Panc1 (cell line): ENCODE data around the gene ATF1. TPM values are rescaled to one million over a fixed set of nuclear protein-coding genes. Genes with fewer than 3 reads are reported as not detected.

ENCODE experiments used
- ATAC-seq: fragments of 200-7000 bp; cut with Tn5 transposase; 2 replicates; pipeline ENCODE4 v1.9.1; 2020; ENCODE audit warnings: mild to moderate bottlenecking, moderate library complexity
- BruUV-seq: library from RNA; stranded (reverse); fragments of 400-500 nt; replicated peaks from 2 replicates; lab custom pipeline; 2021; lab: Mats Ljungman, UMichigan
- CTCF ChIA-PET: fragments of 300-600 bp; sonication (Branson Sonifier 250); formaldehyde crosslinking; loops from one replicate; lab custom pipeline; 2022; ENCODE audit warnings: antibody characterized with exemption; lab: Charles Lee
- POLR2A ChIA-PET: fragments of 300-600 bp; sonication (Branson Sonifier 250); formaldehyde crosslinking; loops from one replicate; lab custom pipeline; 2022; ENCODE audit warnings: antibody characterized with exemption; lab: Charles Lee
- DNase-seq: peaks from one replicate; pipeline ENCODE4 v3.0.0-alpha.2; 2010; ENCODE audit warnings: low read depth, low spot score
- H3K27ac ChIP-seq: 2 replicates; pipeline ENCODE4 v1.5.1; 2011; ENCODE audit warnings: mild to moderate bottlenecking, low read length, inconsistent platforms
- H3K27me3 ChIP-seq: fragments of 200-500 bp; sonication (Bioruptor generic); 2 replicates; pipeline ENCODE4 v1.6.0; 2014; ENCODE audit warnings: low read length, inconsistent platforms; ENCODE audit not compliant: control insufficient read depth, insufficient read depth
- H3K36me3 ChIP-seq: fragments of 200-500 bp; sonication (Bioruptor generic); 2 replicates; pipeline ENCODE4 v1.5.1; 2014; ENCODE audit warnings: inconsistent platforms, mild to moderate bottlenecking, low read length, moderate library complexity; ENCODE audit not compliant: control insufficient read depth, insufficient read depth
- H3K4me1 ChIP-seq: 2 replicates; pipeline ENCODE4 v1.5.1; 2011; ENCODE audit warnings: inconsistent platforms, mild to moderate bottlenecking, low read length, moderate library complexity; ENCODE audit not compliant: control insufficient read depth, insufficient read depth
- H3K4me3 ChIP-seq, 2 experiments: 2 replicates each; pipeline ENCODE4 v1.5.1; 2011 to 2012; ENCODE audit warnings: low read depth in 2 of 2, low read length in 2 of 2, mild to moderate bottlenecking in 2 of 2, inconsistent platforms in 1 of 2, moderate library complexity in 1 of 2
- H3K9me3 ChIP-seq: fragments of 200-500 bp; sonication (Bioruptor generic); 2 replicates; pipeline ENCODE4 v1.5.1; 2014; ENCODE audit warnings: low read depth, mild to moderate bottlenecking, inconsistent platforms, low read length, moderate library complexity; ENCODE audit not compliant: control insufficient read depth, insufficient read depth
- POLR2AphosphoS5 ChIP-seq: IDR thresholded peaks from 2 replicates; pipeline ENCODE4 v1.6.1; 2012; ENCODE audit warnings: mild to moderate bottlenecking, low read depth, low read length, moderate library complexity
- SIN3A ChIP-seq: IDR thresholded peaks from 2 replicates; pipeline ENCODE4 v1.6.1; 2012; ENCODE audit warnings: low read depth, mild to moderate bottlenecking, low read length, moderate library complexity, borderline replicate concordance; ENCODE audit not compliant: insufficient read depth
- TCF7L2 ChIP-seq: IDR thresholded peaks from 2 replicates; pipeline ENCODE4 v1.6.1; 2011; ENCODE audit warnings: mild to moderate bottlenecking, low read depth, low read length, inconsistent platforms
- in situ Hi-C: cut with HindIII; loops from 2 replicates; pipeline ENCODE4 v1.10.0; 2016; ENCODE audit warnings: low sequenced_read_pairs, low pct_unique_long_range_greater_than_20kb
- intact Hi-C: fragments of 100-400 bp; cut with micrococcal nuclease; formaldehyde crosslinking; loops from one replicate; pipeline ENCODE4 v1.10.0; 2022; ENCODE audit not compliant: unreplicated experiment
- total RNA-seq: library from RNA; stranded (reverse); gene quantifications from one replicate; pipeline ENCODE4 v1.2.1, GENCODE V29; 2021; ENCODE audit not compliant: unreplicated experiment
- TF ChIP-seq, protein P1 (sequence below): fragments of 450-650 bp; IDR thresholded peaks from 2 replicates; pipeline ENCODE4 v1.5.1; 2017; ENCODE audit warnings: mild to moderate bottlenecking
- TF ChIP-seq, protein P2 (sequence below), 2 experiments: IDR thresholded peaks; 2 replicates each; pipeline ENCODE4 v1.6.1; 2011 to 2012; ENCODE audit warnings: low read depth in 2 of 2, control low read depth in 1 of 2, low read length in 1 of 2, mild to moderate bottlenecking in 1 of 2, moderate library complexity in 1 of 2; ENCODE audit not compliant: insufficient read depth in 1 of 2

Gene ATF1
- total RNA-seq, 1 experiment from 2014 or later, result 52.2 TPM

DNA sequence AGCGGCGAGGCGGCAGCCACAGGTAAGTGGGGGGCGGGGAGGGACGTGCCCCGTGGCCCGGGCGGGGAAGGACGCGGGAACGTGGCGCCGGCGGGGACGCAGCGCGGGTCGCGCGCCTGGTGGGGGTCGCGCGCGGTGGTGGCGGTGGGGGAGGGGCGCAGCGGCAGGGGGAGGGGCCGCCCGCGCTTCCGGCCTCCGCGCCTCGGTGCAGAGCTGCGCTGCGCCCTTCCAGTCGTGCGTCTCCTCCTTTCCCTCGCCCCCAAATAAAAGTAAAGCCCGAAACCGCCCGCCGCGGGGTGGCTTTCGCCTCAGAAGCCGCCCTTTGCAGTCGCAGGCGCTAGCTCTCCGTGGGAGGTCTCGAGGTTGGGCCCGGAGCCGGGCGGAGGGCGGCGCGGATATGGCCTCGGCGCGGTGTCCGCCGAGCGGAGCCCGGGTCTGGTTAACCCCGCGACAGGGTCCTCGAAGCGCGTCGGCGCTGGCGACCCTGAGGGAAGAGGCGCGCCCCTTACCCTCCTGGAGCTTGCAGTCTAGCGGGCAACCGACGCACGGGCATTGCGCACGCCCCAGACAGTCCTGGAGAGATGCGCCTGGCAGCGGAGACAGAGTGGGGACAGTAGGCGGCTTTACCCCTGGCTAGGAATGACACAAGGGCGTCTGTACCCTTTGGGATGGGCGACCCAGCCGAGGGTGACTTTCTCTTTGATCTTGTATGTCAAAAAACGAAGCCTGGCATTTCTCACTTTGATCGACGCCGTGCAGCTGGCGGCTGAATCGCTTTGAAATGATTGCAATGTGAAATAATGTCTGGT lies 589 bp downstream of the ATF1 start:
- Histone ChIP-seq H3K27ac (peak overlapping the region; percentile 86), H3K27me3 (no peaks in the 10 kb centered on the region), H3K36me3 (no peaks in the 10 kb centered on the region), H3K9me3 (no peaks in the 10 kb centered on the region), H3K4me1 (peaks cover 25% of the 10 kb centered on the region), H3K4me3 (peak overlapping the region; percentile 87 to 89)
- TF ChIP-seq, protein P1, sequence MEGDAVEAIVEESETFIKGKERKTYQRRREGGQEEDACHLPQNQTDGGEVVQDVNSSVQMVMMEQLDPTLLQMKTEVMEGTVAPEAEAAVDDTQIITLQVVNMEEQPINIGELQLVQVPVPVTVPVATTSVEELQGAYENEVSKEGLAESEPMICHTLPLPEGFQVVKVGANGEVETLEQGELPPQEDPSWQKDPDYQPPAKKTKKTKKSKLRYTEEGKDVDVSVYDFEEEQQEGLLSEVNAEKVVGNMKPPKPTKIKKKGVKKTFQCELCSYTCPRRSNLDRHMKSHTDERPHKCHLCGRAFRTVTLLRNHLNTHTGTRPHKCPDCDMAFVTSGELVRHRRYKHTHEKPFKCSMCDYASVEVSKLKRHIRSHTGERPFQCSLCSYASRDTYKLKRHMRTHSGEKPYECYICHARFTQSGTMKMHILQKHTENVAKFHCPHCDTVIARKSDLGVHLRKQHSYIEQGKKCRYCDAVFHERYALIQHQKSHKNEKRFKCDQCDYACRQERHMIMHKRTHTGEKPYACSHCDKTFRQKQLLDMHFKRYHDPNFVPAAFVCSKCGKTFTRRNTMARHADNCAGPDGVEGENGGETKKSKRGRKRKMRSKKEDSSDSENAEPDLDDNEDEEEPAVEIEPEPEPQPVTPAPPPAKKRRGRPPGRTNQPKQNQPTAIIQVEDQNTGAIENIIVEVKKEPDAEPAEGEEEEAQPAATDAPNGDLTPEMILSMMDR, result no peak
- TF ChIP-seq SIN3A, result 0 out of 2 replicates have a peak, but pooled peaks have one; percentile 50
- TF ChIP-seq, protein P2, sequence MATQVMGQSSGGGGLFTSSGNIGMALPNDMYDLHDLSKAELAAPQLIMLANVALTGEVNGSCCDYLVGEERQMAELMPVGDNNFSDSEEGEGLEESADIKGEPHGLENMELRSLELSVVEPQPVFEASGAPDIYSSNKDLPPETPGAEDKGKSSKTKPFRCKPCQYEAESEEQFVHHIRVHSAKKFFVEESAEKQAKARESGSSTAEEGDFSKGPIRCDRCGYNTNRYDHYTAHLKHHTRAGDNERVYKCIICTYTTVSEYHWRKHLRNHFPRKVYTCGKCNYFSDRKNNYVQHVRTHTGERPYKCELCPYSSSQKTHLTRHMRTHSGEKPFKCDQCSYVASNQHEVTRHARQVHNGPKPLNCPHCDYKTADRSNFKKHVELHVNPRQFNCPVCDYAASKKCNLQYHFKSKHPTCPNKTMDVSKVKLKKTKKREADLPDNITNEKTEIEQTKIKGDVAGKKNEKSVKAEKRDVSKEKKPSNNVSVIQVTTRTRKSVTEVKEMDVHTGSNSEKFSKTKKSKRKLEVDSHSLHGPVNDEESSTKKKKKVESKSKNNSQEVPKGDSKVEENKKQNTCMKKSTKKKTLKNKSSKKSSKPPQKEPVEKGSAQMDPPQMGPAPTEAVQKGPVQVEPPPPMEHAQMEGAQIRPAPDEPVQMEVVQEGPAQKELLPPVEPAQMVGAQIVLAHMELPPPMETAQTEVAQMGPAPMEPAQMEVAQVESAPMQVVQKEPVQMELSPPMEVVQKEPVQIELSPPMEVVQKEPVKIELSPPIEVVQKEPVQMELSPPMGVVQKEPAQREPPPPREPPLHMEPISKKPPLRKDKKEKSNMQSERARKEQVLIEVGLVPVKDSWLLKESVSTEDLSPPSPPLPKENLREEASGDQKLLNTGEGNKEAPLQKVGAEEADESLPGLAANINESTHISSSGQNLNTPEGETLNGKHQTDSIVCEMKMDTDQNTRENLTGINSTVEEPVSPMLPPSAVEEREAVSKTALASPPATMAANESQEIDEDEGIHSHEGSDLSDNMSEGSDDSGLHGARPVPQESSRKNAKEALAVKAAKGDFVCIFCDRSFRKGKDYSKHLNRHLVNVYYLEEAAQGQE (IDR thresholded peaks at IDR 0.05; ENCODE audit: insufficient read depth in 1 of 2, low read depth in 2 of 2, low read length in 1 of 2), result no peak
- TF ChIP-seq TCF7L2, result peak; percentile 94
- no peak for TF ChIP-seq POLR2AphosphoS5
- intact Hi-C loops (loop anchor here (5.0 kb wide), 1 partner anchor 223 kb away; no protein-coding TSS in a partner anchor), in situ Hi-C loops (no loop called here)
- ATAC-seq (peak; percentile 73), DNase-seq (no peak)
- ChIA-PET POLR2A (interaction anchor here (0.6 kb wide), 3 partner anchors 178 to 1283 kb away, joined by 3 to 14 read pairs (median 4); no protein-coding TSS in a partner anchor), CTCF (interaction anchor here (0.5 to 1.2 kb wide), 9 partner anchors 11 to 660 kb away, joined by 3 to 14 read pairs (median 5); no protein-coding TSS in a partner anchor)
- no TSS peak for BruUV-seq

DNA sequence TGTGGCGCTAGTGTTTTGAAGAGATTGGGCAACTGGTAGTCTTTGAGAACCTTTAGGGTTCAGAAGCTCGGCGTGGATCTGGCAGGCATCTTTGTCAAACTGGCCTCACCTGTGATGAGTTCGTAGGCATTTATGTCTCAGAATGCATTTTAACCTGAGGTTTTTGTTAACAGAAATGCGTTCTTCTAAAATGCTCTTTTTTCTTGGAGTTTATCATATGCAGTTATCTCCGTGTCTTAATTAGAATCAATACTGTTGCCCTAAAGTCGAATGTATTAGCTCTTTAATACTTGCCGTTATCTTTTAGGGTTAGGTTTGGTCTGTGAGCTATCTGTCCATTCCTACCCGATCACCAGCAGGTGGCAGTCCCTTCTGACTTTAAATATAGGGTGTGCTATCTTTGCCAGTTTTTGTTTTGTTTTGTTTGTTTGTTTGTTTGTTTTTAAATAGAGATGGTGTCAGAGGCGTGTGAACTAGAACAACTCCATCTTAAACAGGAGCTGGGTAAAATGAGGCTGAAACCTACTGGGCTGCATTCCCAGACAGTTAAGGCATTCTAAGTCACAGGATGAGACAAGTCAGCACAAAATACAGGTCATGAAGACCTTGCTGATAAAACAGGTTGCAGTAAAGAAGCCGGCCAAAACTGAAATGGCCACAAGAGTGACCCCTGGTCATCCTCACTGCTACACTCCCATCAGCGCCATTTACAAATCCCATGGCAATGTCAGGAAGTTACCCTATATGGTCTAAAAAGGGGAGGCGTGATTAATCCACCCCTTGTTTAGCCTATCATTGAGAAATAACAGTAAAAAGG lies 1.4 kb downstream of the ATF1 start:
- ChIA-PET POLR2A (no interaction called here), CTCF (interaction anchor here (0.5 to 1.2 kb wide), 8 partner anchors 10 to 659 kb away, joined by 3 to 10 read pairs (median 4); partner anchors contain the start of gene DIP2B)
- TF ChIP-seq, protein P2 (IDR thresholded peaks at IDR 0.05; ENCODE audit: insufficient read depth in 1 of 2, low read depth in 2 of 2, low read length in 1 of 2), result no peak
- TF ChIP-seq, protein P1, result peak; percentile 84
- DNase-seq (peak; percentile 75), ATAC-seq (peak; percentile 57)
- Histone ChIP-seq H3K4me3 (peak overlapping the region; percentile 87 to 89), H3K36me3 (no peaks in the 10 kb centered on the region), H3K9me3 (no peaks in the 10 kb centered on the region), H3K27ac (peak overlapping the region; percentile 86), H3K27me3 (no peaks in the 10 kb centered on the region), H3K4me1 (peaks cover 25% of the 10 kb centered on the region)
- in situ Hi-C loops, result no loop called here
- intact Hi-C loops, result loop anchor here (5.0 kb wide), 1 partner anchor 222 kb away; no protein-coding TSS in a partner anchor
- TSS peak; percentile 77 for BruUV-seq
